G401.6 (cell line): ENCODE measurements around the gene PTPRD.

Experiments
- FAIRE-seq: peaks from 2 replicates; lab custom pipeline; 2012; peaks lifted over from hg19 to GRCh38; lab: Jason Lieb, UNC

Gene PTPRD

DNA sequence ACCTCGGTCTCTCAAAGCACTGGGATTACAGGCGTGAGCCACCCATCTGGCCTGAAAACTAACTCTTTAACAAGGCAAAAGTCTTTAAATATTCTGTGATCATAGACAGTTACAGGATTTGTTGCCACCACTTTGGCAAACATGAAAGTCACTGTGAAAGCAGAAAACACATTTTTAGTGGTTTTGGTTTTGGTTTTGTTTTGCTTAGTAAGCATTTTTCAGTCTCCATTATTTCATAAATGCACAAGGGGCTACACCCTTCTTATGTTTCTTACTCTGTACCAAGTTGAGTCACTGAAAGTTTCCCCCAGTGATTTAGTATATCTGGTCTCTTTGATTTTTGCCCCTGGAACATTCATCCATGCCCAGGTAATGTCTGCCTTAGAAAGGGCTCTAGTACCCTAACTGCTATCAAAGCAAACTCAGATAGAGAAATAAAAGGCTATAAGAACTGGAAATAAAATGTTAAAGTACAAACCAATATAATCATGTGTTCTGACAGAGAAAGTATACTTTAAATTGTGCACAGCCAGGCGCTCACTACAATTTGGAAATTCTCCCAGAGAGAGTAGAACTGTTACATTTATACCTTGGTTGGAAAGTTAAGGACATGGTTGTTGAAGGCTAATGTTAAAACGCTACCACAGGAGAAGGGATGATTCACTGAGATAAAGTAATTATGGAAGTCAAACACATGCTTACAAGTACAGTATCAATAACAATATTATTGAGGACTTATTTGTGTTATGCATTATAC lies 1790.7 kb downstream of the PTPRD start:
- FAIRE-seq = no peak

DNA sequence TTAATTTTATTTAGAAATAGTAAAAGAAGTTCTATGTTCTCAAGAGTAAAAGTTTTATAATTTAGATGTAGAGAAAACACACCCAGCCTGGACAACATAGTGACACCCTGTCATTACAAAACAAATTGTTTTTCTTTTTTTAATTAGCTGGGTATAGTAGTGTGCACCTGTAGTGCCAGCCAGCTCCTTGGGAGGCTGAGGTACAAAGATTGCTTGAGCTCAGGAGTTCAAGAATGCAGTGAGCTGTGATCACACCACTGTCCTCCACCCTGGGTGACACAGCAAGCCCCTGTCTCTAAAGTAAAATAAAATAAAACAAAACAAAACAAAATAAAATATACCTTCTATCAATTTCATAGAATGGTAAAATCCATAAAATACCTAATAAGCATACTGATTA lies 1795.5 kb downstream of the PTPRD start:
- FAIRE-seq = no peak

GRCh38 chr9:8816361-8816760 lies 1796.4 kb downstream of the PTPRD start:
- no peak for FAIRE-seq

DNA sequence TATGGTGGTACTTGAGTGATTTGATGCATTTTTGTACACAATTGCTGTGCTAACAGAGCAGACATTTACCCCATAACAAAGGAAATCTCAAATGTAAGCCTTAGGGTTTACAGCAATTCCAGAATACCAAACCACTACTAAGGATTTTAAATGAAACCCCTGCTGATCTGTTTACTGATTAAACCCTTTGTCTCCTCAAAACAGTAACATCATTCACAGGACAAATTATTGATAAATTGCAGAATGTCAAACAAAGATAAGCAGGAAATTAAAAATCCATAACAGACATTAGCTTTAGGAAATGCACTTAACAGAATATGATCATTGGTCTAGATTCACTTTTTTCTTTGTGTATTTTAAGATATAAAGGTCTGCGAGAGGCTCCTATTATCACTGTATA lies 1796.9 kb downstream of the PTPRD start:
- FAIRE-seq = no peak

DNA sequence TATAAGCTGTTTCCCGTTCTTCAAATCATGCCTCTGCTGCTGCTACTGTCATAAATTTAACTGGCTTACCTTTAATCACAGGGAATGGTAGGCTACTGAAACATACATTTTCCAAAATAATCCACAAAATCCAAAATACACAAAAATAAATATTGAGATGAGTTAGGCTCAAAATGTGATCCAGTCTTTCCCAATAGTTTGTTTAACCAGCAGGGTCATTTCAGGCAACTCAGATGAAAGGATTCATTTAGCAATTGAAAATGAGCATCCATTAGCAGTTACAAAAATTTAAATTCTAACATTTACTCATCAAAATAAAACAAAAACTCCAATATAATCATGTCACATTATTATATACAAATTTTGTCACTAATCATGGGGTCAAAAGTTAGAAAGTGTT lies 1797.6 kb downstream of the PTPRD start:
- no peak for FAIRE-seq

DNA sequence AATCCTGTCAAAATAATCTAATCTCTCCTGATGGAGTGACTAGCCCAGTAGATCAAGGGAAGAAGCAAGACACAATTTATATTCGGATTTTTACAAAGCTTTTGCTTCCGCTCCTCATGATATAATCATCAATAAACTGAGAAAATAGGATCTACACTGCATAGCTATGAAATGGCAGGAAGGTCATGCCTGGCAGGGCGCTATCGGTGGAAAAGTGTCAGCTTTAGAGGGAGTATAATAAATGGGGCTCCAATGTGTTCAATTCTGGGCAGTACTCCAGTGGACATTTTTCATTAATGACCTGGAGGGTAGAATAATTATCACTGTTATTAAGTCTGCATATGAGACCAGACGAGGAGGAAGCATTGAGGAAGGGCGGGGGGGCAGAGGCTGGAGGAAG lies 1799.9 kb downstream of the PTPRD start:
- no peak for FAIRE-seq

DNA sequence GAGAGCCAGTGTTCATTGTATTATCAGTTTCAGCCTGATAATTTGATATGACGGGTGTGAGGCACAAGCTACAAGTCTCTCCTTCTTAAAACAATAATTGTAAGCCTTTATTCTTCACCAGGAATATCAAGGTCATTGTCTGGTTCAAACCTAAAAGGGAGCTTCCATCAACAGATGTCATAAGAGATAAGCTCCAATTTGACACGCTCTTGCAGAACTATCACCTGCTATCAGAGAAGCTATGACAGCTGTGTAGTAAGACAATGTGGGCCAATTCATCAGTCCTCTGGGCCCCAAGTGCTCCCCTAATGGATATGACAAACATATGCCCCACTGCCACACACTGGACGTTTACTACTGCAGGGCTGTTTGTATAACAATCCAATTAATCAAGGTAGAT lies 1803.1 kb downstream of the PTPRD start:
- FAIRE-seq = no peak

DNA sequence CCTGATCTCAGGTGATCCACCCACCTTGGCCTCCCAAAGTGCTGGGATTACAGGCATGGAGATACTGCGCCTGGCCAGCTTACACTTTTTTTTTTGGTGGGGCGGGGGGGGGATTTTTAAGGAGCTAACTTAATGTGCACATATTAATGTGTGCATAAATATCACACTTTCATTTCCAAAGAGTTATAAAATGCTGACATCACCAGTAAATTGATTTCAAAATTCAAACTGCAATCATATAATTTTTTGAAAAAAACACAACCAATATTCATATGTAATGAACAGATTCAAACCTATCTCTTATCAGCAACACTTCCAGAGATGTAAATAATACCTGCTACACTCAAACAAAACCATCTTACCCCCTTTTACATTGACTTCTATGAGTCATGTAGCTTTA lies 1806.7 kb downstream of the PTPRD start:
- FAIRE-seq = no peak

DNA sequence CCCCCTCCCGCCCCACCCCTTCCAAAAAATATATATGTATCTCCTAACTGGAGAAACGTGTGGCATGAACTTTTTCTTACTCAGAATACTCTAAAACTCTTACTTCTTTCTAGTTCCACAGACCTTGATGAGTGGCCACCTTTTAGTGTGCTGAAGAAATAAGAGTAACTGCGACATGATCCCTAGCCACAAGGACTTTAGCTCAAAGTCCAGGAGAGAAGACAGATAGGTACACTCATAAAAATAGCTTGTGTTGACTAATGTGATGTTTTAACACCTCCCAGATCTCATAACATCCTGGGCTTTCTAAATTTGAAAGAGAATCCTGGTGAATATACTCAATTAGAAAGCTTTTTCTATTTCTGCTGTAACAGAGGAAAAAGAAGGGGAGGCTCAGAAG lies 1808.2 kb downstream of the PTPRD start:
- no peak for FAIRE-seq

DNA sequence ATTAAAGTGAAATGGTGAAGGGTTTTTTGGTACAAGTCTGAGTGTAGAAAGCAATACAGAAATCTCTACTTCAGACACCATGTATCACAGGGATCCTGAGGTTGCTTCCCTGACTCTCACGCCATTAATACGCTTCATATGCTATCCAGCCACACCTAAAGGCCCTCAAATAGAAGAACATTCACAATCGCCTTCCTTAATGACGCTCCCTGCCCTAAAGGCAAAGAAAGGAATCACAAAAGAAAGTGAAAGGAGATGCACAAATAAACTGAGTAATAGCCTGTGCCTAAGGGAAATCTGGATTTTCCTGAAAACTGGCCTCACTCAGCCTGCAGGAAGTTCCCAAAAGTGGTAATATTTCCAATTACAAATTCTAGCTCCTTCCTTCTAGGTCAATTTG lies 1810.6 kb downstream of the PTPRD start:
- no peak for FAIRE-seq

DNA sequence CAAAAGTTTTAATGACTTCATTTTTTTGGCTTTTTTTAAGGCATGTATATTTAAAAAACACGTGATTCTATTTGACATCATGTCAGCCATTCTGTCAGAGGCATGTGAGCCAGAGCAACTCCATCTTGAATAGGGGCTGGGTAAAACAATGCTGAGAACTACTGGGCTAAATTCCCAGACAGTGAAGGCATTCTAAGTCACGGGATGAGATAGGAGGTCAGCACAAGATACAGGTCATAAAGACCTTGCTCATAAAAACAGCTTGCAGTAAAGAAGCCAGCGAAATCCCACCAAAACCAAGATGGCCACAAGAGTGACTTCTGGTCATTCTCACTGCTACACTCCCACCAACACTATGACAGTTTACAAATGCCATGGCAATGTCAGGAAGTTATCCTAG lies 1812.6 kb downstream of the PTPRD start:
- FAIRE-seq = no peak

- FAIRE-seq = no peak
Measured at GRCh38 chr9:8799615-8800014, 1813.2 kb downstream of the PTPRD start.

- no peak for FAIRE-seq
Measured at GRCh38 chr9:8799206-8799605, 1813.6 kb downstream of the PTPRD start.

DNA sequence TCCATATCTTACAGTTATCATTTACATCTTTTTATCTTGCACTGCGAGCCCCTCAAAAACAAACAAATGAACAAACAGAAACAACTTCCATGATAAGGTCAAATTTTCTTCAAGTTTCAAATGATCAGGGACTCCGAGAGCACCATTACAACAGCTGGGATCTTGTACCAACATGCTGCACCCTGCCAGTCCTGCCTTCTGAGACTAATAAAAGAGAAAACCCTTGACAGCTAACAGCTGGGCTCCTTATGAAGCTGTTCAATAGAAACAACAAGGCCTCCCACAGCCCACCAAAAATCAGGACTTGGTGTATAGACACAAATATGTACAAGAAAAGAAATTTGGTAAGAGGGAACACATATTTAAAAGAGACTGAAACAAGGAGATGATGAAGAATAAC lies 1828.0 kb downstream of the PTPRD start:
- no peak for FAIRE-seq

DNA sequence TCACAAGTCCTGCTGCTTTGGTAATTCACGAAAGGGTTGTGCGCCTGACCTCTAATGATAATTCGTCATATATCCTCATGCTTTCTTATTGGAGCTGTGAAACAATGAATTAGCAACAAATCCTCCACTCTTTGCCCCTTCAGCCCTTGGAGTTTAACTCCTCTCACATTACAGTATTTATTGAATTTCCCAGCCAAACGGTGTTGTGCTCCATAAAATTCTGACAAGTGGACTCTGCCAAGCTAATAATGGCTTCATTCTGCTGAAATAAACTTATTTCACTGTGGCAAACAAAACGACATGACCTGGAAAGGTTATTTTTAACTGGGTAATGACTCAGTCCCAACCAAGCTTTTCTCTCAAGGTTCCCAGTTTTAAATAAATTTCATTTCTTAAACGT lies 1828.9 kb downstream of the PTPRD start:
- FAIRE-seq = no peak

- FAIRE-seq = no peak
Measured at GRCh38 chr9:8782237-8782636, 1830.6 kb downstream of the PTPRD start.

GRCh38 chr9:8781458-8781857 lies 1831.3 kb downstream of the PTPRD start:
- FAIRE-seq = no peak

DNA sequence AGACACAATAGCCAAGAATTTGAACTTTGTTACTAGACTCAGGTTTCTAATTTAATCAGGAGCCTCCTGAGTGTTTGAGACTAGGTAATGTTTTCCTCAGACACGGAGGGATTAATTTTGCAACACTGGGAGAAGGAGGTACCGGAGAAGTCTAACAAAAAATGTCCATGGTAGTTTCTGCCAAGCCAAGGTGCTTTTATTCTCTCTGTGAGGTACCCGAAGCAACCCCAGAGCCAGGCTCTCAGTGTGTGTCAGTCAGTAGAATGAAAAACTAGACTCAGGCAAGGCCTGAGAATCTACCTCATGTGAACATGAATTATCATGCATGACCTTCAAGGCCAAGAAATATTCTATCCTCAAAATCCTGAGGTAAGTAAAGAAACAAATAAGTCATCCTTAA lies 1832.4 kb downstream of the PTPRD start:
- no peak for FAIRE-seq

DNA sequence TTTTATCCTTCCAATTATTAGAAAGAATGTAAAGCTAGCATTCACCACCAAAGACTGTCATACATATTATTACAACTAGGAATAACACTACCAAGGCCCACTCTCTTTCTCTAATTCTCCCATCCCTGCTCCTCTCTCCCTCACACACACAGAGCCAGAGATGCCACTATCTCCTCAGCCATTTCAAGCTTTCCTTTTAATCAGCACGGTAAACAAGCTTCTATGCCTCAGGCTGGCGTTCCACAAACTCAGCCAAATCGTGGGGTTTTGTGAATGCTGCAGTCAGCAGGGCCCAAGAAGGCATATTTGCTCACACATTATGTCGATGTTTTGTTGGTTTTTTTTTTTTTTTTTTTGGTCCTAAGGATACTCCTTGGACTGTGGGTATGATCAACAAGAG lies 1833.3 kb downstream of the PTPRD start:
- FAIRE-seq = no peak

DNA sequence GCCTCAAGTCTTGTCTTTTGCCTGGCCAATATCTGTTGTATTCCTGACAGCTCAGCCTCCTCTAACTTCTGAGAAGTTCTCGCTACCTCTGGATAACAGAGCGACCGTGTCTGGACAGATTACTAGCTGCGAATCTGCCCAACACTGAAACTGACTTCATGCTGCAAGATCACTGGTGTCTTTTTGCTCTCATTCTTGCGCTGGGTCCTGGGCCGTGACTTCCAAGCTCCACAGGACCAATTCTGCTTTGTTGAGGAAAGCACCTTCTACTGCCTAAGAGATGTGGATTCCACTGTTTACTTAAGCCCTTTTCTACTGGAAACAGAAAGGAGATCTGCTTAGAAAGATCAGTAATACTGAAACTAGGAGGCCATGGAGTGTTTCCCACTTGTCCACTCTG lies 1834.4 kb downstream of the PTPRD start:
- no peak for FAIRE-seq

DNA sequence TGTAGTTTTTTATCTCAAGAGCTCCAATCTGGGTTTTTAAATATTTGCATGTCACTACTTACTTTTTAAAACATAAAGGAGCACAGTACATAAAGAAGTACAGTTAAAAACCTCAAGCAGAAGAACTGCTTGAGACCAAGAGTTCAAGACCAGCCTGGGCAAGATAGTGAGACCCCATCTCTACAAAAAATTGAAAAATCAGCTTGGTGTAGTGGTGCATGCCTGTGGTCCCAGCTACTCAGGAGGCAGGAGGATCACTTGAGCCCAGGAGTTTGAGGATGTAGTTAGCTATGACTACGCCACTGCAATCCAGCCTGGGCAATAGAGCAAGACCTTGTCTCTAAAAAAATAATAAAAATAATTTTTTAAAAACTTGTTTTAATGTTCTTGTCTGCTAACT lies 1840.5 kb downstream of the PTPRD start:
- no peak for FAIRE-seq

DNA sequence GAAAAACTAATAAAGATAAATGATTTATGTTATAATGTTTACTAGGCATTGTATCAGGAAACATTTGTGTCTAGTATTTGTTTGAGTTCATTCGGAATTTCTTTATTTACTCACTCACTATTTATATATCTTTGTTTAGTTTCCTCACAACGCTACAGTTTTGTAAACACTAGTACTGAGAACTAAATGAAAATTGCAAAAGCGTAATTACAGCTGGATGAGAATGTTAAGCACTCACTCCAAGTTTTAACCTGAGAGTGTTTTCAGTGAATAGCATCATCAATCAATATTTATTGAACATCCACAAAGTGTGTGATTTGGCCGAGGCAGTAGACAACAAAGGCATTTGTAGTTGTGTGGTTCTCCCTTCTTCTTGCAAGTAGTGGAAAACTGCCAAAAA lies 1843.6 kb downstream of the PTPRD start:
- FAIRE-seq = no peak

DNA sequence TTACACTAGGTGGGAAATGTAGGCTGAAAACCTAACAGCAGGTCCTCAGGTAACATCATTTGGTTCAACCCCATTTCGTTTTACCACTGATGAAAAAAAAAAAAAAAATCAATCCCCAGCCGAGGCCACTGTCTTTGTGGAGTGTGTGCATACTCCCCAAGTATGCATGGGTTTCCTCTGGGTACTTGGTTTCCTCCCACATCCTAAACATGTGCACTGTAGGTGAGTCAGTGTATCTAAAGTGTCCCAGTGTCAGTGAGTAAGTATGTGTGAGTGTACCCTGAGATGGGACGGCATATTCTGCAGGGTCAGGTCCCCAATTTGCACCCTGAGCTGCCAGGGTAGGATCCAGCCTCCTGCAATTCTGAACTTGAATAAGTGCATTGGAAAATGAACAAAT lies 1846.7 kb downstream of the PTPRD start:
- FAIRE-seq = no peak

DNA sequence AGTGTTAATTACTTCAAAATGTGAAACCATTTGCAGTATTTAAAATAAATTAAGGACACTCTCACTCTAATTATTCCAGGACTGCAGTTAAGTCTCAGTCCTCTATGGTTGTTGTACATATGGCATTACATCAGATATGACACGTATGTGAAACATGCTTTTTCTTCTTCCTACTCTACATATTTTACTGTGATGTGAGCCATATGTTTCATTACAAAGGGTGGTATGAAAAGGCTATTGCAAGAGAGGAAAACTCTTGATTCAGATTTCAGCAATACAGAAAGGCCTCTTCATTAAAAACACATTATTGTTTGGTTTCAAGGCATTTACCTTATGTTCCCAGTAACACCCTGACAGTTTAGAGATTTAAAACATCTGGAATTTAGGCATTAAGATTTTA lies 1848.8 kb downstream of the PTPRD start:
- FAIRE-seq = no peak
